T-helper 22 cell (primary cell): ENCODE measurements around the gene KCTD3.

Experiments
- DNase-seq: peaks from one replicate; pipeline ENCODE4 v3.0.0-alpha.2; 2020; ENCODE audit warnings: low read depth

KCTD3 gene

DNA sequence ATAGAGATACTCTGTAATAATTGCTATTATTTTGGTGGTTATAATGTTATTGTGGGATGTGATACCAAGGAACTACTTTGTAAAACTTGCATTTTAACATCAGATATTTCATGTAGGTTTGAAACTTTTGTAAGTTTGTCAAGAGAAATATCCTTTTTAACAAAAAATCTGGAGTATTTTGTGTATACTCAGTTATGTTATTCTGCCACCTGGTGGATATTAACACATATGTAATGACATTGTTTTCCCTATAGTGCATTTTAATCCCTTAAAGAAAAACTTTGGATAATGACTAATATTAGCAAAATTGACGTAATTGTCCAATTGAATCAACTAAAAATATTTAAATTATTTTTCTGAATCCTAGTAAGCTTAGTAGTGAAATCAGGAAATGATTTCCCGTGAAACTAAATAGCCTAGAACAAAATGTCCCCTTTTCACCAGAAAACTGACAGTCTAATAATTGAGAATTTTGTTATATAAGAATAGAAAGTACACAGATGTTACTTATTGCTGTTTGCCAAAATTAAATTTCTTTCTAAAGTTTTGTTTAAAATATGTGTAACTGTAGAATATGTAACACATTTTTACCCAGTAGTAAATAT is 39.6 kb downstream of the KCTD3 start:
- no peak for DNase-seq

DNA sequence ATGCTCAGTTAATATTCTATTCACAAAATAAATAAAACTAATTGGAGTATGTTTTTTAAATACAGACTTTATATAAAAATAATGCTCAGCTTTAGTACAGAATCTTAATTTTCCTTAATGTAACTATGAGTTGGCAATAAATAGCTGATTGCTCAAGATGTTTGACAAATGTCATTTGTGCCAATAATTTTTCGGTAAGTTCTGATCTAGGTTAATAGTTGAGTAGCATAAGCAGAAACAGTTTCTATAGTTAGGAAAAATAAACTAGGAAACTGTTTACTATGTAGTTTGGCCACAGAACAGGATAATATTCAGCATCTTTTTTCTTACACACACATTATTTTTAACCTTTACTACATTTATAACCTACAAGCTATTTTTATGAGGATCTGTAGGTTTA is 40.3 kb downstream of the KCTD3 start:
- DNase-seq, result no peak

- no peak for DNase-seq
Observed at GRCh38 chr1:215608646-215609045, 41.5 kb downstream of the KCTD3 start.

DNA sequence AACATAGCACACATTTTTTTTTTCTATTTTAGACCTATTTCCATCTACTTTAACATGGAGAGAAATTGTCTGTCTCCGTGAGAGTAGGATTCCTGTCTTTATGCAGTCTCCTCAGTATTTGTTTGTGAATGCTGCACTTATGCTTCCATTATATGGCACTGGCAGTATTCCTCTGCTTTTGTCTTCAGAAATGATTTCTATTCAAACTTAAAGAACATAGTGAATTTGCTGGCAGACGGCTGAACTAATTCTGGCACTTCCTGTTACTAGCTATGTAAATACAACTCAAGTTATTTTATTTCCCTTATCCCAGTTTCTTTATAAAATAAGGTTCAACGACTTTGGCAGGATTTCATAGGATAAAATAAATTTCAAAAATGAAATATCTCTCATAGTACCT is 45.3 kb downstream of the KCTD3 start:
- no peak for DNase-seq

DNA sequence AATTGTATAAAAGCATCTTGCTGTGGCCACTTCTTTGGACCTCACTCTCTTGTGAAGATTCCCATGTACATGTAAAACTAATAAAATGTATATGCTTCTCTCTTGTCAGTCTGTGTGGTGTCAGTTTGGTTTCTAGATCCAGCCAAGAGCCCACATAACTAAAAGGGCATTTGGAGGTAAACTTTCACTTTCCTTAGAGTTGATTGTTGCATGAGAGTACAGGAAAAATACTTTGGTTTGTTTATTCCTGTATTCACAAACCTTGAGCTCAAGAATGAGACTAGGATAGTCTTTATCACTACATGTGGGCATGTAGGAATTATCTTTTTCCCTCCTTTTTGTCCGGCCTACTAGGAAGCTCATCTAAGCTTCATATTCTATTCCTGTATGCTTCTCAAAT is 50.9 kb downstream of the KCTD3 start:
- no peak for DNase-seq

GRCh38 chr1:215623162-215623561 is 56.1 kb downstream of the KCTD3 start:
- DNase-seq, result no peak

- no peak for DNase-seq
Observed at GRCh38 chr1:215625949-215626348, 58.8 kb downstream of the KCTD3 start.

- DNase-seq, result no peak
Observed at GRCh38 chr1:215631040-215631439, 63.9 kb downstream of the KCTD3 start.

DNA sequence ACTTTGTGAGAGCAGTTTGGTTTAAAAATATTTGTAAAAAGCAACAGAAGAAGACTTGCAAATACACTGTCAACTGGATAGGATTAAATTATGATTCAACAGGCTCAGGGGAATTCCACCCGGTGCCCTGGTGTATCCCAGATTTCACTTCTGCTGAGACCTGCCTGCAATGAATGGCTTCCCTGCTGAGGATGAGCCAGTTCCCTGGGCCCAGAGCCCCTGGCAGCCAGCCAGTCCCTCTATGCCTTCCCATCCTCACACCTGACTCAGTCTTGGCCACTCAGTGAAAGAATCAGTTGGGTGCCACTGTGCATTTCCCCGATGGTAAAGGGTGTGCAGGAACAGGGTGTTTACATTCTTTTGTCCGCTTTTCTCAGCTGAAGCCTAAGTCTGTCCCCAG is 64.4 kb downstream of the KCTD3 start:
- DNase-seq, result no peak

DNA sequence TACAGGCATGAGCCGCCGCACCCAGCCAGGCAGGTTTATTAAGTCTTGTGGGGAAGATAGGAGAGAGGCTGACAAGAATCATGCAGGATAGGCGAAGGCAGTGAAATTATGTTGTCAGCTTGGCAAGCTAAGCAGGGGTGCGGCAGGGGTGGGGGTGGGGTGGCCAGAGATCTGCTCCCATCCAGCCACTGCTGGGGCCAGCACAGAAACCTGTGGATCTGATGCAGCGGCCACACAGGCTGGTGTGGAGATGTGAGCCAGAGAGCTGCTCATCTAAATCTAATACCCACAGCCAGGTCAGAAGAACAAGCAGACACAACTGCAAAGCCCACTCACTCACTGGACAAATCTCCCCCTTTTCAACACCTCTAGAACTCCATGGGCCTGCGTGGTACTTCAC is 68.7 kb downstream of the KCTD3 start:
- no peak for DNase-seq

DNA sequence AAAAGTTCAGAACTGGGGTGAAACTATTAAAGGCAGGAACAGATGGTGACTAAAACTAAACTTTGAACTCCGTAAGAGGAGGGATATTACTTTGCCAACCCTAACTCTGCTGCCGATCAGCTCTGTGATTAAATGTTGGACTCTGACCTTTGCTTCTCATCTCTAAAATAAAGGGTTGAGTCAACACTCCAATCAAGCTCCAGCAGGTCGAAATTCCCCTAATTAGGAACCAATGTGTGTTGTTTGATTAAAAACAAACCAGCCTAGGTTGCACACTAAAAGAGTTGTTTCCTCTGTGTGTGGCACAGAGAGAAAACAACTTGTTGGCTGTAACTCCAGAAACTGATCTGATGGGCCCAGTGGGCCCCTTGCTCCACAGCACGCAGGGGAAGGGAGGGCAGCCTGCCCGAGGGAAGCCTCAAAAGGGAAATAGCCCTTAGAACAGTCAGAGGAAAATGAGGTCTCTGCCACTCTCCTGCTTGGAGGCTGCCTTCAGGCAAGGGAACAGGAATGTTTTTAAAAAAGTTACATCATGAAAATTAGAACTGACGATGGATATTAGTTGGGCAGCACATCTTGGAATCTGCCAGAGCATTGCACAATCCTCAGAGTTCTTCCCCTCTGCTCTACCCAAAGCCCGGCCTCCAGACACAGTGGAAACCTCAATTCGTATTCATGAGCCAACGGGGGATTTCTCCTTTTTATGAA is 69.3 kb downstream of the KCTD3 start:
- no peak for DNase-seq

- DNase-seq, result no peak
Observed at GRCh38 chr1:215637041-215637573, 70.0 kb downstream of the KCTD3 start.

- DNase-seq, result no peak
Observed at GRCh38 chr1:215640429-215641148, 73.5 kb downstream of the KCTD3 start.

DNA sequence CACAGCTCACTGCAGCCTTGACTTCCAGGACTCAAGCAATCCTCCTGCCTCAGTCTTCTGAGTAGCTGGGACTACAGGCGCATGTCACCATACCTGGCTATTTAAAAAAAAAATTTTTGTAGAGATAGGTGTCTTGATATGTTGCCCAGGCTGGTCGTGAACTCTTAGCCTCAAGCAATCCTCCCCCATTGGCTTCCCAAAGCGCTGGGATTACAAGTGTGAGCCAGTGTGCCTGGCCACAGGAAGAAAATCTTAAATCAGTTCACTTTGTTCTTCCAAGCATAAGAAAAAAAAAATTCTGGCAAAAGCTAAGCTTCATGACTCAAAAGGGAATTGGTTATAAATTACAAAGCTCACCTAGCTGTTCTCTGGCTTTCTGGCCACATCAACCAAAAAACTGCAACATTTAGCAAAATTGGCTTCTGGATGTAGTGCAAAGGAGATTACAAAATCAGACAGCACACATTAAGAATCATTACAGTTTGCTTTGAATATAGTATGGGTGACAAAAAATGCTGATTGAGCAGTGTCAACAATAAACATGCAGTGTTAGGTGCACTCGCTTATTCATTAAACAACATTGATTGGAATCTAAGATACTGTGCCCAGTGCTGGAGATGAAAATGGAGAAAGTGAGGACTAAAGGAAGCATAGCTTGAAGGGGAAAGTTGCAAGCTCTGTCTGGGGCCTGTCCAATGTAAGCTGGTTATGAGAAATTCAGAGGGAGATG is 76.7 kb downstream of the KCTD3 start:
- no peak for DNase-seq

- DNase-seq, result no peak
Observed at GRCh38 chr1:215645182-215645581, 78.1 kb downstream of the KCTD3 start.

DNA sequence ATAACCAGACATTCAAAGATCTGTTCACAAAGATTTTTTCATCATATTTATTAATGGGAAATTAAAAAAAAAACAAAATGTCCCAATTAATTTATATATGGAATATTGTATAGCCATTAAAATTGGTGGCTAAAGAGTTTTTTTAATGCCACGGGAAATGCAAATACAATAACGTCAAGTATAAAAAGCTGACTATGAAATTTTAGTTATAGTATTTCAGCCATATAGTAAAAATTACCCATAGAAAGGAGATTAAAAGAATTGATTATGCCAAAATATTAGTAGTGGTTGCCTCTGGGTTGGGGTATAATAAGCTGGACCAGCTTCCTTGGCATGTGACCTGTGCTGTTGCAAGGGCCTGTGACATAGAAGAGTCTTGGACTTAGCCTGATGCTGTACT is 78.8 kb downstream of the KCTD3 start:
- no peak for DNase-seq

GRCh38 chr1:215647738-215648137 is 80.6 kb downstream of the KCTD3 start:
- no peak for DNase-seq

- DNase-seq, result no peak
Observed at GRCh38 chr1:215648957-215649356, 81.9 kb downstream of the KCTD3 start.

DNA sequence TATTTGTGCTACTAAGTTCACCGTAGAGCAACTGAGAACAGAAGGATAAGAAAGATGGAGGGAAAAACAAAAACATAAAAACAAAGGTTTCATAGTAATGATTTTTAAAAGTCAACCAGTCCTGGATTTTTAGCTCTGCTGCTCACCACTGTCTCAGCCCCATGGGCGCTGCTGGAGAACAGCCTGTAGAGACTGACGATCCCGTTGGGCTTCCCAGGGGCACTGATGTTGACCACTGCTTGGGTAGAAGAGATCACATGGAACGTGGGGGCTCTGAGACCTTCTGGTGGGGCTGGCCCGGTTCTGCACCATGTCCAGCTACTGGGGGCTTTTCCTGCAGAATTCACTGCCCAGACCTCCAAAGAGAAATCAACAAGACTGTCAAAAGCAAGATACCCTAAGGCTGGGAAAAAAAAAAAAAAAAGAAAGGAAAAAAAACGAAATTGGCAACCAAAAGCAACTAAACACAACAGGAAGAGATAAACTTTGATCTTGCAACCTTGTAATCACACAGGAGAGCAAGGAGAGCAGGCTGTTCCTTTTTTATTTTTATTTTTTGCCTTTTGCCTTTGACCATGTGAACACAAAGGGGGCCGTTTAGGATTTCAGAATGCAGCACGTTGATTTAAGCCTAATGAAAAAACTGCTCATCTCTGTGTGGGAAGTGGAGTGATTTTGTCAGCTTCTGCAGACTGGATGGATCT is 83.5 kb downstream of the KCTD3 start:
- no peak for DNase-seq

DNA sequence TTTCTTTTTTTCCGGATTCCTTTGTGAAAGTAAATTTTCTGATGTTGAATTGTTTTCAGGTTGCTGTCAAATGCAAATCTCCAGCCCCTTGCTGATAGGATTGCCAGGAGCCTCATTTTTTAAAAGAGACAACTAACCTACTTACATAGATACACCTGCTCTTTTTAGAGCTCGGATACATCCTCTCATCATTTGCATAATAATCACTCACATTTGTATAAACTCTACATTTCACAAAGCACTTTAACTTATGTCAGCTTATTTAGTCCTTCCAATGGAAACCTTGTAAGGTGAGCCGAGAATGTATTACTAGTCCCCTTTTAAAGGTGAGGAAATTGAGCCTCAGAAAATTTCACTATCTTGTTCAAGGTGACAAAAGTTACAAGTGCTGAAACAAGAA is 84.8 kb downstream of the KCTD3 start:
- DNase-seq, result no peak

DNA sequence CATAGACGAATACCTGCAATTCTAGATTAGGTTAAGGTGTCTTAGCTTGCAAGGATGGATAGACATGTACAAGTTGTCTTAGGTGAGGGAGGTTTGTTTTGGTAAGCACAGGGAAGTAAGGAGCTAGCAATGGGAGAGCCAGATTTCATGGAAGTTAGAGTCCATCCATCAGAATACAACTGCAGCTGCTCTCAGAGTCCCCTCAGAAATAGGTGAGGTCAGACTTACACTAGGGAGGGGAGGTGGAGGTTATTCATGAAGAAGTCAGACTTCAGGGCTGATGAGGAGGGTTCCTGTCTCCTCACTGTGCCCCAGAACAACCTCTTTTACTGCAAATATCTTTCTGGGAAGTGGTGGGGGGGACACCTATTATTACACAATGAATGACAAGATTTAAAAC is 85.3 kb downstream of the KCTD3 start:
- no peak for DNase-seq

GRCh38 chr1:215657047-215657446 is 89.9 kb downstream of the KCTD3 start:
- DNase-seq, result no peak
